Activated T-cell treated with anti-CD3 and anti-CD28 coated beads, Interleukin-2, amount 50 U/mL, for 72 hours (primary cell): ENCODE measurements around the gene EPDR1. TPM values are rescaled to one million over a fixed set of nuclear protein-coding genes. Genes with fewer than 3 reads are reported as not detected.

Experiments used
- ATAC-seq, 2 donors: fragments of 150-1000 bp; cut with Tn5 transposase; replicated peaks in 1 of 2; 2 replicates each; pipeline ENCODE4 v1.10.0; 2021; ENCODE audit warnings: moderate library complexity in 2 of 2, mild to moderate bottlenecking in 1 of 2
- DNase-seq, 2 donors: peaks; one replicate each; pipeline ENCODE4 v3.0.0; 2021 to 2022; ENCODE audit warnings: mixed read lengths in 1 of 2
- H3K27ac Mint-ChIP-seq: one replicate; pipeline ENCODE4 v1.8.0; 2022; ENCODE audit warnings: mild to moderate bottlenecking, moderate library complexity, mixed read lengths
- H3K27me3 Mint-ChIP-seq: one replicate; pipeline ENCODE4 v1.8.0; 2022; ENCODE audit warnings: low read depth, mixed read lengths
- H3K36me3 Mint-ChIP-seq, 2 donors: one replicate each; pipeline ENCODE4 v1.8.0; 2022; ENCODE audit warnings: mixed read lengths in 2 of 2, mild to moderate bottlenecking in 1 of 2; ENCODE audit not compliant: insufficient read depth in 2 of 2
- H3K4me1 Mint-ChIP-seq: one replicate; pipeline ENCODE4 v1.8.0; 2022; ENCODE audit warnings: low read depth, mixed read lengths
- H3K4me3 Mint-ChIP-seq, 2 donors: one replicate each; pipeline ENCODE4 v1.8.0; 2022; ENCODE audit warnings: mild to moderate bottlenecking in 2 of 2, mixed read lengths in 2 of 2, moderate library complexity in 2 of 2
- H3K9me3 Mint-ChIP-seq, 2 donors: one replicate each; pipeline ENCODE4 v1.8.0; 2022; ENCODE audit warnings: mixed read lengths in 2 of 2
- total RNA-seq, 2 donors: library from RNA; stranded (reverse); gene quantifications; one replicate each; pipeline ENCODE4 v1.2.3, GENCODE V29; 2022

EPDR1 gene
- total RNA-seq, 2 donors from 2014 or later, result 1.7 to 2.6 TPM

DNA sequence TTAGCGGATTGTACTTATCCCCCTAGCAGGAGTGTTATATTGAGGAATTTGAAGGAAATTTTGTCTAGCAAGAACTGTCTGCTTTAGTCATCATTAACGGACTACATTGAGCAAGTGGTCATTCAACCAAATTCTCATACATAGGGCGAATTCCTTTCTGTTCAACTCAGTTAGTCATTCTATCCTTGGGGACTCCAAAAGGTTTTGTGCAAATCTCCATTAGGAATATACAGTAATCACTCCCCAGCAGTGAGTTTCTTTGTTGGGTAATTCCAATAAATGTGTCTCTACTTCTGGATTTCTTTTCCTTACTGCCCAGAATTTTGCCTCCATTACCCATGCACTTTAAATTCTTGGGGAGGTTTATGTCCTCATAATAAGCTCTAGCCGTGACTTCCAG lies 51.1 kb downstream of the EPDR1 start:
- Mint-ChIP-seq H3K4me3 (no peak overlapping the region), H3K4me1 (peaks cover 6% of the 10 kb centered on the region), H3K36me3 (no peaks in the 10 kb centered on the region), H3K27me3 (no peaks in the 10 kb centered on the region), H3K9me3 (no peaks in the 10 kb centered on the region), H3K27ac (no peak overlapping the region)
- DNase-seq (no peak), ATAC-seq (no peak)

GRCh38 chr7:37973915-37974314 lies 53.5 kb downstream of the EPDR1 start:
- no peak for DNase-seq
- peak; percentile 60 to 91 for ATAC-seq
- Mint-ChIP-seq H3K9me3 (no peaks in the 10 kb centered on the region), H3K27ac (no peak overlapping the region), H3K36me3 (no peaks in the 10 kb centered on the region), H3K4me1 (peaks cover 6% of the 10 kb centered on the region), H3K27me3 (peaks cover 5% of the 10 kb centered on the region), H3K4me3 (no peak overlapping the region)

- Mint-ChIP-seq H3K4me3 (no peak overlapping the region), H3K9me3 (no peaks in the 10 kb centered on the region), H3K36me3 (no peaks in the 10 kb centered on the region), H3K27me3 (peaks cover 5% of the 10 kb centered on the region), H3K27ac (peak overlapping the region; percentile 10), H3K4me1 (peaks cover 6% of the 10 kb centered on the region)
- no peak for DNase-seq
- no peak for ATAC-seq
These were observed 54.3 kb downstream of the EPDR1 start for GRCh38 chr7:37974711-37975110.

GRCh38 chr7:37977243-37977642 lies 56.8 kb downstream of the EPDR1 start:
- peaks cover 6% of the 10 kb centered on the region for H3K27me3 Mint-ChIP-seq
- no peak for DNase-seq

GRCh38 chr7:37981664-37982063 lies 61.2 kb downstream of the EPDR1 start:
- Mint-ChIP-seq H3K27me3 (peaks cover 22% of the 10 kb centered on the region), H3K4me1 (no peaks in the 10 kb centered on the region), H3K4me3 (no peak overlapping the region), H3K27ac (no peak overlapping the region), H3K9me3 (no peaks in the 10 kb centered on the region), H3K36me3 (no peaks in the 10 kb centered on the region)
- DNase-seq, result no peak
- ATAC-seq, result no peak

More at GRCh38 chr7:37977243-37977642, 56.8 kb downstream of the EPDR1 start:
- no peak overlapping the region for H3K27ac Mint-ChIP-seq
- no peak overlapping the region for H3K4me3 Mint-ChIP-seq
- ATAC-seq, result no peak
- peaks cover 6% of the 10 kb centered on the region for H3K4me1 Mint-ChIP-seq
- no peaks in the 10 kb centered on the region for H3K9me3 Mint-ChIP-seq
- H3K36me3 Mint-ChIP-seq, result no peaks in the 10 kb centered on the region

- DNase-seq, result no peak
- H3K4me3 Mint-ChIP-seq, result no peak overlapping the region
- H3K27me3 Mint-ChIP-seq, result peaks cover 22% of the 10 kb centered on the region
- H3K4me1 Mint-ChIP-seq, result no peaks in the 10 kb centered on the region
- H3K27ac Mint-ChIP-seq, result no peak overlapping the region
- no peaks in the 10 kb centered on the region for H3K9me3 Mint-ChIP-seq
- no peak for ATAC-seq
- H3K36me3 Mint-ChIP-seq, result no peaks in the 10 kb centered on the region
These were observed 62.0 kb downstream of the EPDR1 start for GRCh38 chr7:37982423-37982822.

GRCh38 chr7:37984750-37985390 lies 64.4 kb downstream of the EPDR1 start:
- Mint-ChIP-seq H3K36me3 (no peaks in the 10 kb centered on the region), H3K4me1 (no peaks in the 10 kb centered on the region), H3K4me3 (no peak overlapping the region), H3K27ac (no peak overlapping the region), H3K27me3 (peaks cover 22% of the 10 kb centered on the region), H3K9me3 (no peaks in the 10 kb centered on the region)
- DNase-seq (no peak), ATAC-seq (no peak)

DNA sequence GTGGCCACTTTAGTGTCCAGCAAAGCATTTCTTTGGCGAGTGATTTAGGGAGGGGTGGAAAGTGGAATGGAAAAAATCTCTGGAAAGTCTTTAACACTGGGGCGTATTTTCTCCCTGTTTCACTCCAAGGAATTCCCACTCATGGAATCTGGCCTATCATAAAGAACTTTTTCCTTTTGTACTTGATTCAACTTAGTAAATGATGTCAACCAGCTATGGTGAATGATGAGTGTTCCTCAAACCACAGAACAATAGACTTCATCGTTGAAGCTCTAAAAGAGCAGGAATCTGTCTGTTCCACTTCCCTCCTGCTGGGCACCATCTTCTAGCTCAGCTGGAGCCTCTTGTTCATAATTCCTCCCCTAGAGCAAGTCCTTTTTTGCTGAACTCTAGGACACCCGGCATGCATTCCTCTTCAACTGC lies 66.5 kb downstream of the EPDR1 start:
- H3K9me3 Mint-ChIP-seq, result no peaks in the 10 kb centered on the region
- H3K4me1 Mint-ChIP-seq, result no peaks in the 10 kb centered on the region
- no peaks in the 10 kb centered on the region for H3K36me3 Mint-ChIP-seq
- H3K4me3 Mint-ChIP-seq, result no peak overlapping the region
- DNase-seq, result no peak
- peaks cover 22% of the 10 kb centered on the region for H3K27me3 Mint-ChIP-seq
- no peak overlapping the region for H3K27ac Mint-ChIP-seq
- no peak for ATAC-seq

GRCh38 chr7:37987732-37988131 lies 67.3 kb downstream of the EPDR1 start:
- DNase-seq (no peak), ATAC-seq (no peak)
- Mint-ChIP-seq H3K4me3 (no peak overlapping the region), H3K9me3 (no peaks in the 10 kb centered on the region), H3K4me1 (no peaks in the 10 kb centered on the region), H3K36me3 (no peaks in the 10 kb centered on the region), H3K27me3 (peaks cover 17% of the 10 kb centered on the region), H3K27ac (no peak overlapping the region)

GRCh38 chr7:37988721-37989650 lies 68.5 kb downstream of the EPDR1 start:
- Mint-ChIP-seq H3K4me3 (no peak overlapping the region), H3K27me3 (peaks cover 6% of the 10 kb centered on the region), H3K4me1 (no peaks in the 10 kb centered on the region), H3K27ac (no peak overlapping the region), H3K9me3 (no peaks in the 10 kb centered on the region), H3K36me3 (no peaks in the 10 kb centered on the region)
- no peak for DNase-seq
- no peak for ATAC-seq

GRCh38 chr7:37990337-37990736 lies 69.9 kb downstream of the EPDR1 start:
- H3K27ac Mint-ChIP-seq, result no peak overlapping the region
- peaks cover 6% of the 10 kb centered on the region for H3K27me3 Mint-ChIP-seq
- no peak overlapping the region for H3K4me3 Mint-ChIP-seq
- ATAC-seq (no peak), DNase-seq (no peak)
- H3K4me1 Mint-ChIP-seq, result no peaks in the 10 kb centered on the region
- H3K36me3 Mint-ChIP-seq, result peaks cover 0 to 2% of the 10 kb centered on the region in 2 donors
- no peaks in the 10 kb centered on the region for H3K9me3 Mint-ChIP-seq

DNA sequence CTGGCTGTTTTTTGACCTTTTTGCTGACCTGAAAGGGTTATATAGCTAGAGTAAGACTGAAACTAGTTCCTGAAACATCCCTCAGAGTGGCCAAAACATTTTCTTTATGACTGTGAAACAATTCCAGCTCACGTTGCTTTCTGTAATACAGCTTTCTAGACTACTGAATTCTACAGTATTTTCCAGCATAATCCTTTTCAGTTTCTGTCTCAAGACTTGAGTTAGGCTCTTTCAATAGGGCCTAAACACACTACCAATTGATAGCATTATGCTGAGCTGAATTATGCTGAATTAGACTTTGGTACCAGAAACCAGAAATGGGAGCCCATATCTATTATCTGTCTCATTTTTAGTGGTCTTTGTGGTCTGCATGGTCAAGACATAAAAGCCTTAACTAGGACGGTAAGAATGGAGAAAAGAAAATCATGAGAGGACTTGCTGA lies 72.6 kb downstream of the EPDR1 start:
- H3K27ac Mint-ChIP-seq, result no peak overlapping the region
- ATAC-seq (no peak), DNase-seq (no peak)
- peaks cover 6% of the 10 kb centered on the region for H3K27me3 Mint-ChIP-seq
- H3K9me3 Mint-ChIP-seq, result peaks cover 0 to 1% of the 10 kb centered on the region in 2 donors
- H3K4me3 Mint-ChIP-seq, result no peak overlapping the region
- no peaks in the 10 kb centered on the region for H3K4me1 Mint-ChIP-seq
- peaks cover 0 to 2% of the 10 kb centered on the region in 2 donors for H3K36me3 Mint-ChIP-seq

DNA sequence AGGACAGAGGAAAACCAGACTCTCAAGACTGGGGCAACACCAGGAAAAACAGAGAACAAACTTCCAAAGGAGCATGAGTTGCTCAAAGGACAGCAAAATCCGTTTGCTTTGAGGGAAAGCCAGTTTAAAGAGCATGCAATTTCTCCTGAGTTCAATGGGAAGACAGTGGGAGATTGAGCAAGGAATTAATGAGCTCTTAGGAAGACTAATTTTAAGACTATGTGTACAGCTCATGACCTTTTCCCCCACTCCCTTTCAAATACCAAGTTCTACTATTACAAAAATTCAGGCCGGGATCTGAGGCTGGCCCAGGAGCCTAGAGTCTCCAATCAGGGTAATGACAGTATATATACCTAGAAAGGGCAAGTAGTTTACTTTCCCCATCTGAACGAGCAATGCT lies 79.2 kb downstream of the EPDR1 start:
- no peaks in the 10 kb centered on the region for H3K4me1 Mint-ChIP-seq
- H3K4me3 Mint-ChIP-seq, result no peak overlapping the region
- peaks cover 0 to under 1% of the 10 kb centered on the region in 2 donors for H3K36me3 Mint-ChIP-seq
- no peaks in the 10 kb centered on the region for H3K27me3 Mint-ChIP-seq
- ATAC-seq (no peak), DNase-seq (no peak)
- no peak overlapping the region for H3K27ac Mint-ChIP-seq
- H3K9me3 Mint-ChIP-seq, result peaks cover 0 to 1% of the 10 kb centered on the region in 2 donors
